DMS53 (cell line): ENCODE results near the gene ARRDC4.

ENCODE experiments used
- DNase-seq: peaks from one replicate; lab custom pipeline; 2025; lab: John Stamatoyannopoulos, UW

ARRDC4 gene, protein sequence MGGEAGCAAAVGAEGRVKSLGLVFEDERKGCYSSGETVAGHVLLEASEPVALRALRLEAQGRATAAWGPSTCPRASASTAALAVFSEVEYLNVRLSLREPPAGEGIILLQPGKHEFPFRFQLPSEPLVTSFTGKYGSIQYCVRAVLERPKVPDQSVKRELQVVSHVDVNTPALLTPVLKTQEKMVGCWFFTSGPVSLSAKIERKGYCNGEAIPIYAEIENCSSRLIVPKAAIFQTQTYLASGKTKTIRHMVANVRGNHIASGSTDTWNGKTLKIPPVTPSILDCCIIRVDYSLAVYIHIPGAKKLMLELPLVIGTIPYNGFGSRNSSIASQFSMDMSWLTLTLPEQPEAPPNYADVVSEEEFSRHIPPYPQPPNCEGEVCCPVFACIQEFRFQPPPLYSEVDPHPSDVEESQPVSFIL

DNA sequence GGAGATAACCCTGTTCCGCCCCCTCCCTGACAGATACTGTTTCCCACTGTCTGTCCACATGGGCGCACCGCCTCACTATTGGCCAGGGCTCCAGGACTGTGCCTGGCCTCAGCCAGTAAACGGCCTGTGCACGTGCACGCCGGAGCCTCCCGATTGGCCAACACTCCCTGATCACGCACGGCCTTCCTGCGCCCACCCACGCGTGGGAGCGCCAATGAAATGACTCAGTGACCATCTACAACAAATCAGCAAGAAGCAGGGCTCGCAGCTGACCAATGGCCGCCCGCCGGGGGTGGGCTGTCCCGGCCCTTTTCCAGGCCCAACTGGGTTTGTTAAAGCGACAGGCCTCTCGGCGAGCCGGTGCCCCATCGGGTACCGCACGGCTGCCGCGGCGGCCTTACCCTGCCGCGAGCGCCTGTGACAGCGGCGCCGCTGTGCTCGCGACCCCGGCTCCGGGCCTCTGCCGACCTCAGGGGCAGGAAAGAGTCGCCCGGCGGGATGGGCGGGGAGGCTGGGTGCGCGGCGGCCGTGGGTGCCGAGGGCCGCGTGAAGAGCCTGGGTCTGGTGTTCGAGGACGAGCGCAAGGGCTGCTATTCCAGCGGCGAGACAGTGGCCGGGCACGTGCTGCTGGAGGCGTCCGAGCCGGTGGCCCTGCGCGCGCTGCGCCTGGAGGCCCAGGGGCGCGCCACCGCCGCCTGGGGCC is at the start of gene ARRDC4:
Gene ARRDC4 (plus strand): TSS at position 340 of the 703 bp plus-strand sequence. CDS start 159 bp downstream, at position 499.
- DNase-seq: peak; percentile 95

DNA sequence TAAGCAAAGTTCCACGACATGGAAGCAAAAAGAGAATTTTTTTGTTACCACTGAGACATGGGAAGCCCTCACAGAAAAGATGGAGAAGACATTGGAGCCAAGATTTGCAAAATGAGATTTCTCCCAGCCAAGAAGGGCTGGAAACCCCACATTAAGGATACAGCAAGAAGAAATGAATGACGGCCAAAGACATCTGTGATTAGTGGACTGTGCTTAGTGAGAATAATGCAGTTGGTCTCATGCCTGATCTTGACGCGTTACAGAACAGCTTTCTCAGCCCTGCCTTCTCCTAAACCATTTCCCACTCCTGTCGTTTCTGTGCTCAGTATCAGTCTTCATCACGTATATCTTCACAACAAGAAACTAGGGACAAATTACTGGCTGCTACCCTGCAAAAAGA is 45.8 kb upstream of the ARRDC4 start:
- DNase-seq: no peak

DNA sequence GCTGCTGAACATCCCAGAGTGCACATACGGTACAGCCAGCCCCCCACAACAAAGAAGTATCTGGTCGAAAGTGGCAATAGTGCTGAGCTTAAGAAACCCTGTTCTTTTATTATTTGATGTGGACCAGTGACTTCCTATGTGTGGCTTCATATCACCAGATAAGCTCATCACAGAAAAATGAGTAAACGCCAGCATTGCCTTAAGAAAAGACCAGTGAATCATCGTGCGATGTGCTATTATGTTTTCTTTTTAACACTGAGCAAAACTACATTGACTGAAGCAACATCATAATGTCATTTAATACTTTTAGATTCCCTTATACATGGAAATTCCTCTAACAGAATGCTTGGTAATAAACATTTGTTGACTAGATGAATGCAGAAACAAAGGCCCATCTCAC is 45.2 kb upstream of the ARRDC4 start:
- no peak for DNase-seq

DNA sequence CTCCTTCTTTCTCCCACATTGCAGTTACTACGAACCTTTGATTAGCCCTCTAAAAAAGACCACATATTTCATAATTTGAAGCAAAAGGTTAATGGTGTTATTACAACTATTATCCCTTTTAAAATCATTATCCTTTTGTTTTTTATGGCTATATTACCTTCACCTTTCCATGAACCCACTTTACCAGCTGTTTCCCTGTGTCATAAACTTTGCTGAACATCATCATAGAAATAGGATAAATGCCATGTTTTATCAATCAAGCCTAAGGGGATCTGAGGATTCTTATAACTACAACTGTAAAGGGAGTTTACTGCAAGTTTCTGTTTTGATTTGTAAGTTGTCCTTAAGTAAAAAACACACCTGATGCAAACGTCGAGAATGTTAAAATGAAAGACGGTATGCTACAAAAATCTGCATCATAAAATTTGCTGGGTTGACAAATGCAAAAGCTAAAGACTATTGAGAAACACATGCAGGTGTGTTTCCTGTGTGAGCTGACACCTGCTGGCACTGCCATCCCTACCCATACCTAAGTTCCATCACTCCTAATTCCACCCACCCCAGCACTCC is 39.1 kb upstream of the ARRDC4 start:
- DNase-seq: no peak

DNA sequence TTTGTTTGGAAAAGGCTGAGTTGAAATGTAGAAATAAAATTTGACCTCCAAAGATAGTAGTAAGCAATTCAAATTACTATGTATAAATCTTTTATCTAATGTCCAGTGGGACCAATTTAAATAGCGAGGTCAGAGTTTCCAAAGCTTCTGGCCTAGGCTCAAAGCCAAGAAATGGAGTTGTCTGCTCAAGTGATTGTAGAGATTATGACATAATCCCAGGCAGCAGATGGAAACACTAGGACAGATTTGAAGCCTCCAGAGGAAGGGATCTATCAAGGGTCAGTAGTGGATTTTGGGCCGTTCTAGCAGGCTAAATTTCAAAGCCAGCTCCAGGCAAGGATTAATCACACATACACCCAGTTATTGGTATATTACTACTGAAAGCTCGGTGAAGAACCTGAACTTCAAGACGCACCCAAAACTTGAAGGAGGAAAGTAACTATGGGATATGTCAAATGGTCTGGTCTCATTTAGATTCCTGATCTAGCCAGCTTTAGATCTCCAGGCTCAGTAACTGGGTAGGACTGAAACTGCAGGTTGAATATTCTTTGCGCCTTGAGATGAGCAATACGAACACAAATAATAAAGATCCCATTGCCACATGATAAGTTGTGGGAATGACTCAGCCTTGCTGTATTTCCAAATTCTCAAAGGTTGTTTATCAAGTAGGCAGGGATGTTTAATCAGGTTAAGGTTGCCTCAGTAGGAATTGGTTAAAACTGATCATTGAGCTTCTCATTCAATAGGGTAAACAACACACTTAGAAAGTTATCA is 30.9 kb upstream of the ARRDC4 start:
- no peak for DNase-seq

DNA sequence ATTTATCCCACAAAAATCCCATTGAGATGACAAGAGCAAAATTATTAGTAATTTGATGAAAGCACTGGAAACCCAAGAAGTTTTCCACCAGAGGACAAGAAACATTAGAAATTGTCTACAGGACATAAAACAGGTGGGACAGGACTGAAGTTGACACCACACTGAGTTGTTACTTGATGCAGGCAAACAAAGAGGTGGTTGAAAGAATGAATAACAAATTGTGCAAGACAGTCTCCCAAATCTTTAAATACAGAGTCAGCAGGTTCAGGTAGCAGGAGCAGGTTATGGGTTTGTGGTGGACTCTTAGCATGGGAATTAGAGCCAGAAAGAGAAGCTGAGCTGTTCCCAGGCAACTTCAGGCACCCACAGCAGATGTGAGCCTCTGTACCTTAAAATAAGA is 30.3 kb upstream of the ARRDC4 start:
- no peak for DNase-seq

DNA sequence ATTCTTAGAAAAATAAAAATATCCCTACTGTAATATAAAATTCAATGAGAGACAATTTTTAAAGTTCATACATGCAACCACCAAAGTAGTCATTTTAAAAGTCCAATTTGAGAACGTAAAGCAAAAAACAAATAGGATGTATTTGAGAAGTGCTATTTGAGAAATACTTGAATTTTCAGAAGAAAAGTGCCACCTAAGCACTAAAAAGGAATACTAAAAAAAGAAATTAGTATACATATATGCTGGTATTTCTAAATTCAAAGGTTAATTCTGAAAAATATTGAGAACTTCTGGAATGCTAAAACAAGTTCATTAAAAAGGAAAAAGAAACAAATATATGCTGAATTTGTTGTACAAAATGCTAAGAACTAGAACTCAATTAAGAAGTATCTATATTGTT is 29.2 kb upstream of the ARRDC4 start:
- DNase-seq: no peak

DNA sequence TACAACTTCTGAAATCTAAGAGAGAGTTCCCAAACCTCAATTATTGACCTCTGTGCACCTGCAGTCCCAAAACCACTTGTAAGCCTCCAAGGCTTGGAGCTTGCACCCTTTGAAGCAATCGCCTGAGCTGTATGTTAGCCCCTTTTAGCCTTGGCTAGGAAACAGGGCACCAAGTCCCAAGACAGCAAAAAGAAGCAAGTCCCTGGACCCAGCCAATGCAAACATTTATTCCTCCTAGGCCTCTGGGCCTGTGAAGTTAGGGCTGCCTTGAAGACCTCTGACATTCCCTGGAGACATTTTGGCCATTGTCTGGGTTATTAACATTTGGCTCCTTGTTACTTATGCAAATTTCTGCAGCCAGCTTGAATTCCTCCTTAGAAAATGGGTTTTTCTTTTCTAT is 26.9 kb upstream of the ARRDC4 start:
- DNase-seq: no peak

DNA sequence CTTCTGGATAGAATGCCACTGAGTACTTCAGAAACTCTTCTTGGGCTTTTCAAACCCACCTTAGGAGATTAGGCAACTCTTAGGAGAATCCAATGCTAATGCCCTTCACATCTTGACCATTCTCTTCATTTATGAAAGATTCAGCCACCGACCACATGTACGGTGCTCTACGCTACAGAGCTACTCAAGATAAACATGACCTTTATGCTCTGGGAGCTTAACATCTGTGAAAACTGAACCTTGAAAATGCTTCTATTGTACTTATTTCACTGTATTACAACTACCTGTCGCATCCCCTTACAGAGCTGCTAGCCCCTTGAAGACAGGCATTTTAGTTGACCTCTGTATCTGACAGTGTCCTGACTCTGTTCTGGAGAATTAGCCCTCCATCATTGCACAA is 19.5 kb upstream of the ARRDC4 start:
- DNase-seq: no peak

DNA sequence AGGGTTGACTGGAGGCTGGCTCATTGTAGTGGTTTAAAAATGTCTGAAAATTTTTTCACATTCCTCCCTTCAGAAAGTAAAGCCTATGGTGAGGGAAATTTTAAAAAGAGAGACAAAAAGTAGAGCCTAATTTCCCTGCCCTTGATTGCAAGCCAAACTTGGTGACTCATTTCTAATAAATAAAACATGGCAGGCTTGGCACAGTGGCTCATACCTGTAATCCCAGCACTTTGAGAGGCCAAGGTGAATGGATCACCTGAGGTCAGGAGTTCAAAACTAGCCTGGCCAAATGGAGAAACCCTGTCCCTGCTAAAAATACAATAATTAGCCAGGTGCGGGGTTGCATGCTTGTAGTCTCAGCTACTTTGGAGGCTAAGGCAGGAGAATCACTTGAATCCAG is 18.9 kb upstream of the ARRDC4 start:
- no peak for DNase-seq

DNA sequence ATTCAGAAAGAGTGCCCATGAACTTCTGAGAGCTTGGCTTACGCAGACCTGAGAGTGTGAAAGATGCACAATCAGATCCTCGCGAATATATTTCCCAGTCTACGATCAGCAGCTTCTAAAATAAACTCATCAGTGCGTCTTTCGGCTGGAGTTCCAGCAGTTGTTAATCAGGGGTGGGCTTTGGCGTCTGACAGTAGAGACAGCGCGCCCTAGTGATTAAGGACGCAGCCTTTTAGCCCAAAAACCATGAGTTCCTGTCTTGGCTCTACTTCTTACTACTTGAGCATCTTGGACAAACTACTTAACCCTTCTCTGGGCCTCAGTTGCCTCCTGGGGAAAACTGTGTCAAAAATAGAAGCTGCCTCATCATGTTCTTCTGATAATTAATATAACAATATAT is 15.8 kb upstream of the ARRDC4 start:
- no peak for DNase-seq

DNA sequence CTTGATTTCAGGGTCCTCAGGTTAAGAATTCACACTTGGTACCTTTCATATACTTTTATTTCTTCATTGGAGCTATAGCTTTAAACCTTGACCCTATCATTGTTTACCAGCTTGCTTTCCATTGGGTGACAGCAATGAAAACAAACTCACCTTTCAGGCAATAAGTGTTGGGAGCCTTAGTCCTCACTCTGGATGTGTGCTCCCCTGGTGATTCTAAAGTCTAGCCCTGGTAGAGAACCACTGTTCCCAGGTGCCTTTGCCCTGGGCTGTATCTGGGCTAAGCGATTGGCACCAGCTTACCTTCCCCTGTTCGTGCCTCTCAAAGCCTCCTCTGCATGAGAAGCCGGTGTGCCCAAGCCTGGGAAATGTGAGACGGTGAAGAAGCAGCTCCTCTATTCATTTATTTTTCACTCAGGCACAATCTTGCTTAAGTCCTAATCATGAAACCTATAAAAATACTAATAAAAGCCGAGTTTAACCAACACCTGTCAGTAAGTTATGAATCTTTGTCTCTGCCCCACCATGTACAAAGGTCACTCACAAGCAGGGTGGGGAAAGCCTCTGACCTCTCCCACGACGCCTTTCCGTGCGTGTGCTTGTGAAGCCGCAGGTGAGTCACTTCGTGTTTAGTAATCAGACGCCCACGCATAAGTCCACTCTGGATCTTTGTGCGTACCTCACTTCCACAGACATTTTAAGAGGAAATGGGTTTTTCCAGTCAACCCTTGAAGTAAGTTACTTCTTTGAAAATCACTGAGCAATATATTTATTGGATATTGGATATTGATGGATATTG is 12.8 kb upstream of the ARRDC4 start:
- peak; percentile 3 for DNase-seq

DNA sequence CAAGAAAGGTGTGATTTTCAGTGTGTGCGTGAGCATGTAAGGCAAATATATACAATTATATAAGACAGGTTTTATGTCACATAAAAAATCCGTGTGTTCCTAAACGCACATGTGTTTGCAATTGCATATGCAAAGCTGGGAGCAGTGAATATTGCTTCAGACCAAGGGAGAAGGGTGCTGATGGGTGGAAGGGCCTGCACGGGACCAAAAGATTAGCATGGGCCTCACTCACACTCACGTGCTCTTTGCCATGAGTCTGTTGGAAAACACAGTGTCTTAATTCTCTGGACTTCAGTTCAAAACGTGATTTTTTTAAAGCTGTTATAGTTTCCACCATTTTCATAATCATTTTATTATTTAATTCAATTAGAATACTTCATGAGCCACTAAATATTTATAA is 7.2 kb upstream of the ARRDC4 start:
- no peak for DNase-seq

DNA sequence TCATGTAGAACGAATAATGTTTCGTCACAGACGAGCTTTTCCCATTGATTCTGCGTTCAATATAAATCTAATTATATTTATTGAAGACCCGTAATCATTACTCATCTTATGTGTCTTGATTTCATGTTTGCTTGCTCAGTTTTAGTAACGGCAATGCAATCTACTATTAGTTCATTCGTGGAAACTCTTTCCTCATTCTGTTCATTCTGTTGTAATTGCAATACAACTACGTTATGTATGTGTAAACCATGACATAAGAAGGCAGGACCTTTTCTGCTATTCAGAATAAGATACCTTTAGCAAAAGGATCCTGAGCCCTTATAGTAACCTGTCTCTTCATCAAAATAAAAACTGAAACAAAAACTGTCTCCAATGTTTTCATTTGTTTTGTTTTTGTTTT is 6.8 kb upstream of the ARRDC4 start:
- no peak for DNase-seq

DNA sequence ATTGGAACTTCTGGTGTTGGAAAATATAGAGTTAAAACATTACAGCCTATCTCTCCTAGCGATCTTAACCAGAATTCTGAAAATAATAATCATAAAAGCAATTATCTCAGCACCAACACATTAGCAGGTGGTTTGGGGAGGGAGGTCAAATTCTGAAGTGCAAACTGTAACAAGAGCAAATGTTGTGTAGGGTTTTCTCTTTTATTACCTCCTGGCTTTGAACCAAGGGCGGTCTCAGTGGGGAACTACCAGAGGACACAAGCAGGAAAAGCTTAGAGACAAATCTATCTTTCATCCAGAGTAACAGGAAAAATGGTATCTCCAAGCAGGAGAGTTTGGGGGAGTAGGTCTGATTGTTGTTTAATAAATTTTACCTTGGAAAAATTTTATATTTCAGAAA is 5.5 kb upstream of the ARRDC4 start:
- no peak for DNase-seq

DNA sequence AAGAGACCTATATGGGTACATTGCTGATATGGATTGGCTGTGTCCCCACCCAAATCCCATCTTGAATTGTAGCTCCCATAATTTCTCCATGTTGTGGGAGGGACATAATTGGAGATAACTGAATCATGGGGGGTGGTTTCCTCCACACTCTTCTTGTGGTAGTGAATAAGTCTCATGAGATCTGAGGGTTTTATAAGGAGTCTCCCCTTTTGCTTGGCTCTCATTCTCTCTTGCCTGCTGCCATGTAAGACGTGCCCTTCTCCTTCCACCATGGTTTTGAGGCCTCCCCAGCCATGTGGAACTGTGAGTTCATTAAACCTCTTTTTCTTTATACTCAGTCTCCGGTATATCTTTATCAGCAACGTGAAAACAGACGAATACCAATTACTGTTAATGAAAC is 5.0 kb upstream of the ARRDC4 start:
- no peak for DNase-seq

DNA sequence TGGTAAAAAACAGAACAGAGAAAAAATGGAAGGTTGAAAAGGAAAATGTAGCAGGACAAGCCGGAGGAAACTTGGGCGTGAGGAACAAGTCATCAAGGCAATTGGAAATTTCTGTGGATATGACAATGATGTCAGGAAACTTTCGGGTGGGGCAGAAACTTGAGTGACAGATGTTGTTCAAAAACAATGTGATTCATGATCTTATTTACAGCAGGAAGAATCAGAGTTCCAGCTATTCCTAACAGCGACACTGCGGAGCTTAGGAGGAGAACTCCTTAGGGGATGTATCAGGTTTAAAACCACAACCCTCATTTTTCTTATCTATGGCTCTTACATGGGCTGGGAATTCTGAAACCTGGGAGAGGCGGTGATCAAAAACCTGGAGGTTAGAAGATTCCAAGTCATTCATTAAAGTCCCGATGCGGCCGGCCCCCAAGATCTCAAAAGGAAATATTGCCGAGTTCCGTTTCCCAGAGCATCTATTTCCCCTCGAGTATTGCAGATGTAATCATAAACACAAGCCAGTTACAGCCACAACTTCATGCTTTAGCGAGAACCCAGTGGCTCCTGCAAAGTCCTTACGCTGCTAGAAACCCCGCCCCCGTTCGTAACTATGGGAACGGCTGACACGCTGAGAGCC is 659 bp upstream of the ARRDC4 start:
- no peak for DNase-seq

DNA sequence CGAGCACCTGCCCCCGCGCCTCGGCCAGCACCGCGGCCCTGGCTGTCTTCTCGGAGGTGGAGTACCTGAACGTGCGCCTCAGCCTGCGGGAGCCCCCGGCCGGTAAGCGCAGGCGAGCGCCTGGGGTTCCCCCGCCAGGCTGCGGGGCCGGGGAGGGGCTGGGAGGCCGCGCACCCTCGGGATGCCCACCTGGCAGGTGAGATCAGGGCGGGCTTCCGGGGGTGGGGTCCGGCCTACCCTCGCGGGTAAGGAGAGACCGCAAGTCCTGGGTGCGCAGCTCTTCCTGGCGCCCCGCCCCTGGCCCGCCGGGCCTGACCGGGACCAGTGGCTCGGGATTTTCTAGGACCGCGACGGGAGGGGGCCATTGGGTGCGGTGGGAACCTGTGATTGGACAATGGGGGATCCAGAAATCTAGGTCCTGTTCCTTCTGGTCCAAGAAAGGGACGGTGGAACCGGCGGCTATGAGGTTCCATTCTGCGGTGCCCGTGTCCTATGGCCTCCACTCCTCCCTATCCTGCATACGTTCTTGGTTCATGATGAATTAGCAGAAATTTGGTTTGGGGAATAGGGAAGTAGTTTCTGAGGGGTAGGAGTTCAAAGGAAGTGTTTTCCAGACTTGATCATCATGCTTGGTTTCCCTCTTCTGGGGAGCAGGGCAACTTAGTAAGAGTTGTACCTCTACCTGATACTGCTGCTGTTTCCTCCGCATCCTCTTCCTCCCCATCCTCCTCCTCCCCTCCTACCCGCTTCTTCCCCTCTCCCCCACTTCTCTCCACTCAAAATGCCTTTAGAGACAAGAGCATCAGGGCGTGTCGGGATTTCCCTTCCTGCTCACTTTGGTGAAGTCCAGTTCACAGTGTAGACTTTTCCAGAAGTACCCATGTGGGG is 808 bp downstream of the ARRDC4 start:
- DNase-seq: peak; percentile 32

DNA sequence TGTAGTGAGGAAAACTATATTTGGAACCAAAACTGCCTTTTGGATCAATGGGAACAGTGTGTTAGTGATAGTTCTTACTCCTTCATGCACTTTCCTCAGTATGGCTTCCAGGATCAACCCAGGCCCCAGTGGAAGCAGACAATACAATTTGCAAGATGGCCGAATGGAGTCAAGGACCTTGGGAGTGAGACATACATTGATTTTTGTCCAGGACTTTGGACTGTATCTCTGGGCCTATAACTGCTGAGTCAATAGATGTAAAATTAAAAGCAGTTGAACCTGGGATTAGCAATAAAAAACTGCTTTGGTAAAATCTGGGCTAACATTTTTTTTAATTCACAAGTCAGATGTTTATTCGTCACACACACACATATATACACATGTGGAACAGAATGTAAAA is 1.8 kb downstream of the ARRDC4 start:
- no peak for DNase-seq

DNA sequence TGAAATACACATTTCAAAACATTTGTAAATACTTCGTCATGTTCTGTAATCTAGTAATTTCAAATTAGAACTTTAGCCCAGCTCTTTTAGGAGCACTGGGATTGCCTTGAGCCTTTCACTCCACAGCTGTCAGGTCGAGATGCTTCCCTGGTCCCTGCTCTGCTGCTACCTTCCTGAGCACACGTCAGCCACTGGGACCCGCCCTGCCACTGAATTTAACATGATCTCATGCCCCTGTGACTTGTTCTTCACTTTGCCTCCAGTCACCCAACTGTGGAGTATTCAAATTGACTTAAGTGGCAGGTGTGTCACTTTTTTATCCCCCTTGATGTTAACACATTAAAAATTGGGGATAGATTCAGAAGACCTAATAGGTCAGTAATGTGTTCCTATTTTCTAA is 3.3 kb downstream of the ARRDC4 start:
- no peak for DNase-seq
